Activated CD8-positive, alpha-beta T cell treated with anti-CD3 and anti-CD28 coated beads, Interleukin-2, amount 10 ng/mL, durations not matched to agents 7 days and 5 days (primary cell): ENCODE results near the gene RNF213. TPM values are rescaled to one million over a fixed set of nuclear protein-coding genes. Genes with fewer than 3 reads are reported as not detected.
"Not testable (repeated sequence)": the region's sequence is repeated elsewhere in the genome, so short reads cannot be mapped to it uniquely, and the experiment has no call there.

Experiments
- ATAC-seq: fragments of 150-1000 bp; cut with Tn5 transposase; one replicate; pipeline ENCODE4 v1.10.0; 2021; ENCODE audit warnings: moderate library complexity
- CTCF ChIA-PET: fragments of 350-600 bp; sonication (Branson Sonifier 250); formaldehyde crosslinking; loops from one replicate; lab custom pipeline; 2021; ENCODE audit warnings: antibody characterized with exemption; lab: Charles Lee
- POLR2A ChIA-PET: fragments of 350-600 bp; sonication (Branson Sonifier 250); formaldehyde crosslinking; loops from one replicate; lab custom pipeline; 2021; ENCODE audit warnings: antibody characterized with exemption; lab: Charles Lee
- DNase-seq: peaks from one replicate; pipeline ENCODE4 v3.0.0-alpha.2; 2020
- H3K27ac Mint-ChIP-seq: one replicate; pipeline ENCODE4 v1.8.0; 2021; ENCODE audit warnings: mild to moderate bottlenecking, mixed read lengths
- H3K27me3 Mint-ChIP-seq: one replicate; pipeline ENCODE4 v1.8.0; 2021; ENCODE audit warnings: low read depth, mixed read lengths
- H3K36me3 Mint-ChIP-seq: one replicate; pipeline ENCODE4 v1.8.0; 2021; ENCODE audit warnings: low read depth, mixed read lengths
- H3K4me1 Mint-ChIP-seq: one replicate; pipeline ENCODE4 v1.8.0; 2021; ENCODE audit warnings: low read depth, mixed read lengths
- H3K4me3 Mint-ChIP-seq: one replicate; pipeline ENCODE4 v1.8.0; 2021; ENCODE audit warnings: mild to moderate bottlenecking, mixed read lengths
- H3K9me3 Mint-ChIP-seq: one replicate; pipeline ENCODE4 v1.8.0; 2022; ENCODE audit warnings: mixed read lengths; ENCODE audit not compliant: insufficient read depth
- total RNA-seq, 2 experiments: library from RNA; stranded (reverse); gene quantifications; one replicate each; pipeline ENCODE4 v1.2.3, GENCODE V29; 2021

RNF213 gene
- total RNA-seq, 2 experiments from 2014 or later = 438 to 455 TPM

- CTCF ChIA-PET = no interaction called here
- Mint-ChIP-seq H3K27ac (peak overlapping the region; percentile 30), H3K27me3 (no peaks in the 10 kb centered on the region), H3K36me3 (peaks cover 45% of the 10 kb centered on the region), H3K4me3 (no peak overlapping the region), H3K4me1 (peaks cover 9% of the 10 kb centered on the region), H3K9me3 (no peaks in the 10 kb centered on the region)
- DNase-seq (no peak), ATAC-seq (no peak)
- POLR2A ChIA-PET = interaction anchor here (0.6 to 1.0 kb wide), 3 partner anchors 10 to 164 kb away, joined by 3 to 5 read pairs (median 3); no protein-coding TSS in a partner anchor
Observed at GRCh38 chr17:80395402-80396151, 134.9 kb downstream of the RNF213 start.

- no peaks in the 10 kb centered on the region for H3K9me3 Mint-ChIP-seq
- peaks cover 9% of the 10 kb centered on the region for H3K4me1 Mint-ChIP-seq
- no peaks in the 10 kb centered on the region for H3K27me3 Mint-ChIP-seq
- no peak for DNase-seq
- ChIA-PET CTCF (no interaction called here), POLR2A (interaction anchor here (0.8 kb wide), 1 partner anchor 37 kb away, joined by 4 read pairs; no protein-coding TSS in a partner anchor)
- H3K36me3 Mint-ChIP-seq = peaks cover 41% of the 10 kb centered on the region
- peak; percentile 20 for ATAC-seq
- no peak overlapping the region for H3K4me3 Mint-ChIP-seq
- peak overlapping the region; percentile 40 for H3K27ac Mint-ChIP-seq
Observed at GRCh38 chr17:80396157-80397033, 135.7 kb downstream of the RNF213 start.

- CTCF ChIA-PET = no interaction called here
- ATAC-seq (peak; percentile 24), DNase-seq (no peak)
- peaks cover 9% of the 10 kb centered on the region for H3K4me1 Mint-ChIP-seq
- H3K9me3 Mint-ChIP-seq = no peaks in the 10 kb centered on the region
- H3K27ac Mint-ChIP-seq = peak overlapping the region; percentile 40
- peak overlapping the region; percentile 6 for H3K4me3 Mint-ChIP-seq
- peaks cover 37% of the 10 kb centered on the region for H3K36me3 Mint-ChIP-seq
- POLR2A ChIA-PET = interaction anchor here (0.8 kb wide), 1 partner anchor 38 kb away, joined by 4 read pairs; no protein-coding TSS in a partner anchor
- no peaks in the 10 kb centered on the region for H3K27me3 Mint-ChIP-seq
Observed at GRCh38 chr17:80397034-80397387, 136.4 kb downstream of the RNF213 start.

GRCh38 chr17:80397686-80398085 lies 137.0 kb downstream of the RNF213 start:
- ChIA-PET CTCF (no interaction called here), POLR2A (no interaction called here)
- Mint-ChIP-seq H3K4me3 (no peak overlapping the region), H3K27me3 (no peaks in the 10 kb centered on the region), H3K36me3 (peaks cover 34% of the 10 kb centered on the region), H3K4me1 (peaks cover 9% of the 10 kb centered on the region), H3K27ac (no peak overlapping the region), H3K9me3 (no peaks in the 10 kb centered on the region)
- ATAC-seq = no peak
- DNase-seq = no peak

- ATAC-seq, H3K4me1 Mint-ChIP-seq, CTCF ChIA-PET, H3K4me3 Mint-ChIP-seq, H3K27ac Mint-ChIP-seq, DNase-seq, H3K9me3 Mint-ChIP-seq, H3K36me3 Mint-ChIP-seq, POLR2A ChIA-PET, H3K27me3 Mint-ChIP-seq: not testable (repeated sequence)
Observed at GRCh38 chr17:80401086-80401485, 140.4 kb downstream of the RNF213 start.

GRCh38 chr17:80402102-80402501 lies 141.4 kb downstream of the RNF213 start:
- DNase-seq, POLR2A ChIA-PET, H3K4me3 Mint-ChIP-seq, CTCF ChIA-PET, H3K9me3 Mint-ChIP-seq, ATAC-seq, H3K27ac Mint-ChIP-seq, H3K4me1 Mint-ChIP-seq, H3K36me3 Mint-ChIP-seq, H3K27me3 Mint-ChIP-seq: not testable (repeated sequence)

GRCh38 chr17:80402959-80403358 lies 142.3 kb downstream of the RNF213 start:
- no peak for DNase-seq
- Mint-ChIP-seq H3K4me3 (no peak overlapping the region), H3K9me3 (no peaks in the 10 kb centered on the region), H3K27me3 (no peaks in the 10 kb centered on the region), H3K36me3 (no peaks in the 10 kb centered on the region), H3K4me1 (peaks cover 2% of the 10 kb centered on the region), H3K27ac (no peak overlapping the region)
- POLR2A ChIA-PET = no interaction called here
- CTCF ChIA-PET = no interaction called here
- ATAC-seq = no peak

GRCh38 chr17:80406146-80406545 lies 145.5 kb downstream of the RNF213 start:
- H3K9me3 Mint-ChIP-seq = no peaks in the 10 kb centered on the region
- no peak overlapping the region for H3K4me3 Mint-ChIP-seq
- H3K27ac Mint-ChIP-seq = no peak overlapping the region
- no peaks in the 10 kb centered on the region for H3K36me3 Mint-ChIP-seq
- CTCF ChIA-PET = no interaction called here
- POLR2A ChIA-PET = no interaction called here
- H3K4me1 Mint-ChIP-seq = no peaks in the 10 kb centered on the region
- DNase-seq = no peak
- peaks cover 4% of the 10 kb centered on the region for H3K27me3 Mint-ChIP-seq
- ATAC-seq = no peak

GRCh38 chr17:80407917-80408316 lies 147.3 kb downstream of the RNF213 start:
- H3K27me3 Mint-ChIP-seq, H3K9me3 Mint-ChIP-seq, DNase-seq, H3K36me3 Mint-ChIP-seq, H3K4me3 Mint-ChIP-seq, H3K4me1 Mint-ChIP-seq, H3K27ac Mint-ChIP-seq, CTCF ChIA-PET, ATAC-seq, POLR2A ChIA-PET: not testable (repeated sequence)

- CTCF ChIA-PET = no interaction called here
- Mint-ChIP-seq H3K4me1 (no peaks in the 10 kb centered on the region), H3K27ac (no peak overlapping the region), H3K9me3 (no peaks in the 10 kb centered on the region), H3K36me3 (no peaks in the 10 kb centered on the region), H3K4me3 (no peak overlapping the region), H3K27me3 (peaks cover 12% of the 10 kb centered on the region)
- ATAC-seq (no peak), DNase-seq (no peak)
- POLR2A ChIA-PET = no interaction called here
Observed at GRCh38 chr17:80408872-80409271, 148.2 kb downstream of the RNF213 start.

GRCh38 chr17:80409626-80410025 lies 149.0 kb downstream of the RNF213 start:
- H3K9me3 Mint-ChIP-seq = no peaks in the 10 kb centered on the region
- no peak overlapping the region for H3K4me3 Mint-ChIP-seq
- DNase-seq (no peak), ATAC-seq (no peak)
- H3K36me3 Mint-ChIP-seq = no peaks in the 10 kb centered on the region
- CTCF ChIA-PET = no interaction called here
- H3K27ac Mint-ChIP-seq = no peak overlapping the region
- POLR2A ChIA-PET = no interaction called here
- peaks cover 5% of the 10 kb centered on the region for H3K4me1 Mint-ChIP-seq
- H3K27me3 Mint-ChIP-seq = peaks cover 19% of the 10 kb centered on the region
